GM12878 (cell line): ENCODE results near the gene PROB1. TPM values are rescaled to one million over a fixed set of nuclear protein-coding genes. Genes with fewer than 3 reads are reported as not detected.

Experiments
- ATAC-seq: fragments of 200-7000 bp; cut with Tn5 transposase; 3 replicates; pipeline ENCODE4 v1.9.1; 2020; ENCODE audit warnings: mild to moderate bottlenecking, moderate library complexity
- BruUV-seq: library from RNA; stranded (reverse); fragments of 400-500 nt; replicated peaks from 2 replicates; lab custom pipeline; 2021; lab: Mats Ljungman, UMichigan
- CTCF ChIA-PET: fragments of 300-600 bp; sonication (Branson Sonifier 250); formaldehyde crosslinking; extraction: SDS; loops from one replicate; lab custom pipeline; 2021; ENCODE audit warnings: inconsistent platforms; lab: Yijun Ruan, JAX
- POLR2A ChIA-PET: fragments of 350-600 bp; formaldehyde crosslinking; extraction: SDS; loops from one replicate; lab custom pipeline; 2021; ENCODE audit warnings: inconsistent platforms; lab: Charles Lee
- RAD21 ChIA-PET: fragments of 300-600 bp; sonication (Branson Sonifier 250); formaldehyde crosslinking; loops from one replicate; lab custom pipeline; 2023; ENCODE audit warnings: antibody characterized with exemption; ENCODE audit not compliant: unreplicated experiment; lab: Charles Lee
- SMC1A ChIA-PET: fragments of 300-600 bp; sonication (Branson Sonifier 250); formaldehyde crosslinking; loops from one replicate; lab custom pipeline; 2023; ENCODE audit not compliant: unreplicated experiment, uncharacterized antibody; lab: Charles Lee
- DNase-seq: peaks from one replicate; pipeline ENCODE4 v3.0.0-alpha.2; 2011; ENCODE audit warnings: low read depth, low spot score
- FAIRE-seq: peaks from 3 replicates; lab custom pipeline; 2011; peaks lifted over from hg19 to GRCh38; lab: Jason Lieb, UNC
- H2AFZ ChIP-seq: 2 replicates; pipeline ENCODE4 v1.6.0; 2011; ENCODE audit warnings: low read depth, low read length, control low read depth; ENCODE audit not compliant: control insufficient read depth
- H3K27ac ChIP-seq: 2 replicates; pipeline ENCODE4 v1.5.1; 2011; ENCODE audit warnings: control low read depth; ENCODE audit not compliant: control insufficient read depth, insufficient read depth
- H3K27me3 ChIP-seq, 2 experiments: replicated peaks in 1 of 2; 2 replicates each; pipeline versions ENCODE4 v1.6.0 to v1.6.1; 2011; ENCODE audit warnings: low read length in 1 of 2; ENCODE audit not compliant: control insufficient read depth in 2 of 2, insufficient read depth in 2 of 2
- H3K36me3 ChIP-seq, 2 experiments: 2 replicates each; pipeline ENCODE4 v1.5.1; 2011; ENCODE audit warnings: low read length in 1 of 2; ENCODE audit not compliant: control insufficient read depth in 2 of 2, insufficient read depth in 2 of 2
- H3K4me1 ChIP-seq: 2 replicates; pipeline ENCODE4 v1.6.1; 2011; ENCODE audit warnings: mild to moderate bottlenecking, low read length, moderate library complexity, mixed read lengths; ENCODE audit not compliant: control insufficient read depth, insufficient read depth
- H3K4me2 ChIP-seq: 2 replicates; pipeline ENCODE4 v1.6.0; 2011; ENCODE audit warnings: control low read depth; ENCODE audit not compliant: control insufficient read depth, insufficient read depth
- H3K4me3 ChIP-seq: fragments of 200-600 bp; sonication (generic); 2 replicates; pipeline ENCODE4 v1.5.1; 2016
- H3K79me2 ChIP-seq: 2 replicates; pipeline ENCODE4 v1.6.0; 2011; ENCODE audit warnings: low read length; ENCODE audit not compliant: control insufficient read depth, insufficient read depth
- H3K9ac ChIP-seq: 2 replicates; pipeline ENCODE4 v1.8.0; 2011; ENCODE audit warnings: low read length, control low read depth, mixed read lengths; ENCODE audit not compliant: control insufficient read depth, insufficient read depth
- H3K9me3 ChIP-seq: replicated peaks from 3 replicates; pipeline ENCODE4 v1.5.1; 2011; ENCODE audit warnings: mild to moderate bottlenecking, low read length; ENCODE audit not compliant: control insufficient read depth, insufficient read depth
- H4K20me1 ChIP-seq: 2 replicates; pipeline ENCODE4 v1.6.0; 2011; ENCODE audit not compliant: control insufficient read depth, insufficient read depth
- CEBPB ChIP-seq, 2 experiments: fragments of 150-350 bp in 1 of 2; IDR thresholded peaks; 2 replicates each; pipeline ENCODE4 v1.6.1; 2012 to 2014; ENCODE audit warnings: low read depth in 2 of 2, low read length in 2 of 2, borderline replicate concordance in 1 of 2, inconsistent platforms in 1 of 2
- EED ChIP-seq: sonication (generic); IDR thresholded peaks from 2 replicates; pipeline ENCODE4 v1.6.1; 2016; ENCODE audit warnings: antibody characterized with exemption, low read depth
- KAT2A ChIP-seq: conservative IDR thresholded peaks from 2 replicates; pipeline ENCODE4 v1.6.1; 2011; ENCODE audit warnings: low read depth, low read length; ENCODE audit not compliant: control insufficient read depth
- MXI1 ChIP-seq: fragments of 150-350 bp; IDR thresholded peaks from 2 replicates; pipeline ENCODE4 v1.6.1; 2011; ENCODE audit warnings: low read depth, mild to moderate bottlenecking, inconsistent platforms, low read length, improper control_type of control experiment
- NBN ChIP-seq: fragments of 450-650 bp; IDR thresholded peaks from 2 replicates; pipeline ENCODE4 v1.6.1; 2016
- NR2C1 ChIP-seq: fragments of 450-650 bp; IDR thresholded peaks from 2 replicates; pipeline ENCODE4 v1.6.1; 2017; ENCODE audit warnings: antibody characterized with exemption, mild to moderate bottlenecking, moderate library complexity
- PML ChIP-seq: IDR thresholded peaks from 2 replicates; pipeline ENCODE4 v1.6.1; 2012; ENCODE audit warnings: low read length, inconsistent platforms
- POLR2AphosphoS2 ChIP-seq: IDR thresholded peaks from 2 replicates; pipeline ENCODE4 v1.6.1; 2011; ENCODE audit warnings: low read depth, mild to moderate bottlenecking, low read length, improper control_type of control experiment, moderate library complexity
- SPI1 ChIP-seq: IDR thresholded peaks from 2 replicates; pipeline ENCODE4 v1.6.1; 2011; ENCODE audit warnings: low read depth, mild to moderate bottlenecking, low read length, moderate library complexity, borderline replicate concordance; ENCODE audit not compliant: insufficient read depth
- SREBF2 ChIP-seq: IDR thresholded peaks from 2 replicates; pipeline ENCODE4 v1.6.1; 2012; ENCODE audit warnings: mild to moderate bottlenecking, low read length
- STAT1 ChIP-seq: fragments of 450-650 bp; conservative IDR thresholded peaks from 2 replicates; pipeline ENCODE4 v1.6.1; 2014; ENCODE audit warnings: antibody characterized with exemption, mild to moderate bottlenecking
- ZZZ3 ChIP-seq: IDR thresholded peaks from 2 replicates; pipeline ENCODE4 v1.6.1; 2011; ENCODE audit warnings: low read depth; ENCODE audit not compliant: control insufficient read depth, insufficient read length
- WGBS: methylation state at CpG from one replicate; pipeline ENCODE4 v1.1.6; 2016; ENCODE audit warnings: low lambda C conversion rate; ENCODE audit not compliant: insufficient replicate concordance, insufficient coverage; ENCODE audit errors: missing lambda C conversion rate; 5-methylcytosine and 5-hydroxymethylcytosine counted together
- in situ Hi-C: fragments of 300-500 bp; cut with MboI; formaldehyde crosslinking; loops from 9 replicates; pipeline ENCODE4 v1.14.3; 2018; ENCODE audit warnings: mixed read lengths
- intact Hi-C: fragments of 100-400 bp; cut with micrococcal nuclease; formaldehyde crosslinking; loops from one replicate; pipeline ENCODE4 v1.14.2; 2022; ENCODE audit not compliant: unreplicated experiment
- polyA plus RNA-seq, 11 experiments: library from polyadenylated mRNA; depleted of rRNA in 4 of 11; unstranded in 6 of 11; stranded (reverse) in 5 of 11; fragments of >200 nt; fragmentation: Nextera tagmentation in 4 of 11; fragmentation: Illumina TruSeq in 1 of 11; extraction: Ambion mirVana in 4 of 11; extraction: Trizol in 1 of 11; gene quantifications; 1 replicate in 1 of 11; 2 replicates in 10 of 11; pipeline versions ENCODE4 v1.2.1 to v1.2.3, GENCODE V29; 2011 to 2016; ENCODE audit warnings: inconsistent platforms in 2 of 11, missing spikeins in 2 of 11, low read depth in 1 of 11
- total RNA-seq, 4 experiments: library from RNA; depleted of rRNA in 3 of 4; stranded (reverse); fragments of >200 nt in 3 of 4; fragmentation: Illumina TruSeq in 1 of 4; extraction: Trizol in 1 of 4; gene quantifications; 2 replicates each; pipeline versions ENCODE4 v1.2.1 to v1.2.3, GENCODE V29; 2013 to 2021
- TF ChIP-seq, protein P1 (sequence below): IDR thresholded peaks from 2 replicates; pipeline ENCODE4 v1.6.1; 2012; ENCODE audit warnings: low read length, inconsistent platforms
- TF ChIP-seq, protein P2 (sequence below): fragments of 450-650 bp; IDR thresholded peaks from 2 replicates; pipeline ENCODE4 v1.6.1; 2017; ENCODE audit warnings: mild to moderate bottlenecking, low read depth, inconsistent platforms; ENCODE audit not compliant: poor library complexity, severe bottlenecking

PROB1 gene
- total and polyA plus RNA-seq, 10 of the 15 experiments (the other 5 are each of a cell fraction or from before 2014, with no cell fraction given), result 0.14 to 8.1 (median 2.9) TPM

DNA sequence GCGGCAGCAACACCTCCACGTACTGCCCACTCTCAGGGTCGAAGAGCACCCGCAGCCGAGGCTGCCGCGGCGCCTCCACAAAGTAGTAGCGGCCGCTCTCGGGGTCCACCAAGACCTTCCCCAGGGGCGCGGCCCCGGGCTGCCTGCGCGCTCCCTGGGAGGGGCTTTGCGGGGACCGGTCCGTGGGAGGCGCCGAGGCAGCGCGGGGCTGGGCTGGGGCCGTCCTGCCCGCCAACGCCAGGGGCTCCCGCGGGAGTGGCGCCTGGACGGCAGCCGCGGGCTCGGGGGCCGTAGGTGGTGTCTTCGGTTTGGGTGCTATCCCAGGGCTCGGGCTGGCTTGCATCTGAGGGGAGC is 2.6 kb downstream of the PROB1 start (continued):
- TF ChIP-seq POLR2AphosphoS2 (peak; percentile 33; the same call in 1 of the 2 replicates), SPI1 (no peak), MXI1 (no peak), SREBF2 (no peak), NR2C1 (0 out of 2 replicates have a peak, but pooled peaks have one; percentile 21), ZZZ3 (no peak), STAT1 (no peak), PML (no peak)
- TF ChIP-seq, protein P1, sequence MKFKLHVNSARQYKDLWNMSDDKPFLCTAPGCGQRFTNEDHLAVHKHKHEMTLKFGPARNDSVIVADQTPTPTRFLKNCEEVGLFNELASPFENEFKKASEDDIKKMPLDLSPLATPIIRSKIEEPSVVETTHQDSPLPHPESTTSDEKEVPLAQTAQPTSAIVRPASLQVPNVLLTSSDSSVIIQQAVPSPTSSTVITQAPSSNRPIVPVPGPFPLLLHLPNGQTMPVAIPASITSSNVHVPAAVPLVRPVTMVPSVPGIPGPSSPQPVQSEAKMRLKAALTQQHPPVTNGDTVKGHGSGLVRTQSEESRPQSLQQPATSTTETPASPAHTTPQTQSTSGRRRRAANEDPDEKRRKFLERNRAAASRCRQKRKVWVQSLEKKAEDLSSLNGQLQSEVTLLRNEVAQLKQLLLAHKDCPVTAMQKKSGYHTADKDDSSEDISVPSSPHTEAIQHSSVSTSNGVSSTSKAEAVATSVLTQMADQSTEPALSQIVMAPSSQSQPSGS, result no peak

DNA sequence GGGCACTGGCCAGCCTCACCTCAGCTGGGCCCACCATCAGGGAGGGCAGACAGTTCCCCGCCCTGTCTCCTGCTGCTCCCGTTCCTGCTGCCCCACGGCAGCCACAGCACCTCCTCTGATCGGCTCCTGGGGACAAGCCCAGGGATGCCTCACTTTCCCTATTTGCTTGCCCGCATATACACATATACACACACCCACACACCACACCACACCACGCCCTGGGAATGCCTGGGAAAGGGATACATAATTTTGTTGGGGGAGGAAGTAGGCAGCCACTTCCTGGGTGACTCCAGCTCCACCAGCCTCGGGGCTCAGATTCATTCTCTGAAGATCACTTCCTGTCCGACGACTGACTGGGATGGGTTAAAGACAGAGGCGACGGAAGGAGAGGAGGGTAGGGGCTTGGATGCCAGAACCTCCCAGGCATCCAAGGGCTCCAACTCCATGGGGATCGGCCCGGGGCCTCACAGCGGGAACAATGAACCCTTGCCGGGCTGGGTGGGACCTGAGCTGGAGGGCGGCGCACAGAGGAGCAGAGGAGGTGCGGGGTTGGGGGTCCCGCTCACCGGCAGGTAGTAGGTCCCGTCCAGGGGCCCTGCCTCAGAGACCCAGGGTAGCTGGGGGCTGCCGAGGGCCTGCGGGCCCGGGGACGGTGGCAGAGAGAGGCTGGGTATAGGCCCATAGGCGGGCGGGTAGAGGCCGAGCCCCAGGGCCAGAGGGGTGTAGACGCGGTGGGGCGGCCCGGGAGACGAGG is 3.2 kb downstream of the PROB1 start:
- SMC1A ChIA-PET, result interaction anchor here (0.7 to 3.0 kb wide), 18 partner anchors 9 to 140 kb away, joined by 3 to 26 read pairs (median 4); partner anchors contain the start of genes MATR3, PAIP2 and SPATA24
- H2AFZ ChIP-seq, result peak overlapping the region; percentile 86
- no peaks in the 10 kb centered on the region for H3K27me3 ChIP-seq
- H3K36me3 ChIP-seq, result peaks cover 0 to 7% of the 10 kb centered on the region in 2 experiments; a peak in 2 of 4 replicates
- TSS peak; percentile 55 for BruUV-seq
- H3K27ac ChIP-seq, result peak overlapping the region; percentile 90
- ATAC-seq, result peak; percentile 13
- intact Hi-C loops (loop anchor here (2.0 to 5.0 kb wide), 4 partner anchors 51 to 139 kb away; partner anchors contain the start of genes MATR3 and PAIP2), in situ Hi-C loops (no loop called here)
- RAD21 ChIA-PET, result interaction anchor here (0.9 to 5.8 kb wide), 18 partner anchors 11 to 566 kb away, joined by 3 to 42 read pairs (median 4); partner anchors contain the start of genes DNAJC18, MATR3, PAIP2 and SPATA24
- DNase-seq, result no peak
- peak overlapping the region; percentile 73 for H3K4me2 ChIP-seq
- peak overlapping the region; percentile 97 for H3K9ac ChIP-seq
- H3K4me3 ChIP-seq, result peak overlapping the region; percentile 87
- POLR2A ChIA-PET, result interaction anchor here (0.5 to 6.8 kb wide), 16 partner anchors 9 to 228 kb away, joined by 3 to 74 read pairs (median 6); partner anchors contain the start of genes MATR3, PAIP2, SPATA24 and UBE2D2
- peaks cover 86% of the 10 kb centered on the region for H3K79me2 ChIP-seq
- H3K9me3 ChIP-seq, result no peaks in the 10 kb centered on the region
- no peaks in the 10 kb centered on the region for H4K20me1 ChIP-seq
- WGBS, result 28% methylated on average over 33 of the region's 33 CpGs
- peaks cover 58% of the 10 kb centered on the region for H3K4me1 ChIP-seq
- peak; percentile 56 for FAIRE-seq
- CTCF ChIA-PET, result interaction anchor here (0.6 to 4.4 kb wide), 17 partner anchors 12 to 888 kb away, joined by 3 to 35 read pairs (median 5); partner anchors contain the start of genes MATR3, PAIP2 and SPATA24
- TF ChIP-seq KAT2A (no peak), NBN (0 out of 2 replicates have a peak, but pooled peaks have one; percentile 26), EED (peak; percentile 38; the same call in 1 of the 2 replicates), CEBPB (IDR thresholded peaks at IDR 0.05; ENCODE audit: borderline replicate concordance in 1 of 2, low read depth in 2 of 2, low read length in 2 of 2) (no peak)
- TF ChIP-seq, protein P2, sequence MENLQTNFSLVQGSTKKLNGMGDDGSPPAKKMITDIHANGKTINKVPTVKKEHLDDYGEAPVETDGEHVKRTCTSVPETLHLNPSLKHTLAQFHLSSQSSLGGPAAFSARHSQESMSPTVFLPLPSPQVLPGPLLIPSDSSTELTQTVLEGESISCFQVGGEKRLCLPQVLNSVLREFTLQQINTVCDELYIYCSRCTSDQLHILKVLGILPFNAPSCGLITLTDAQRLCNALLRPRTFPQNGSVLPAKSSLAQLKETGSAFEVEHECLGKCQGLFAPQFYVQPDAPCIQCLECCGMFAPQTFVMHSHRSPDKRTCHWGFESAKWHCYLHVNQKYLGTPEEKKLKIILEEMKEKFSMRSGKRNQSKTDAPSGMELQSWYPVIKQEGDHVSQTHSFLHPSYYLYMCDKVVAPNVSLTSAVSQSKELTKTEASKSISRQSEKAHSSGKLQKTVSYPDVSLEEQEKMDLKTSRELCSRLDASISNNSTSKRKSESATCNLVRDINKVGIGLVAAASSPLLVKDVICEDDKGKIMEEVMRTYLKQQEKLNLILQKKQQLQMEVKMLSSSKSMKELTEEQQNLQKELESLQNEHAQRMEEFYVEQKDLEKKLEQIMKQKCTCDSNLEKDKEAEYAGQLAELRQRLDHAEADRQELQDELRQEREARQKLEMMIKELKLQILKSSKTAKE, result peak; percentile 12
